ENCODE measurements around the gene RNF220.
"Not testable (repeated sequence)": the region's sequence is repeated elsewhere in the genome, so short reads cannot be mapped to it uniquely, and the experiment has no call there.

Gene RNF220

GRCh38 chr1:44496541-44497171 is 91.6 kb downstream of the RNF220 start:
- no peak for DNase-seq (ENCODE audit: low read depth in 2 of 2)

GRCh38 chr1:44497422-44498170 is 92.5 kb downstream of the RNF220 start:
- no peak for DNase-seq (ENCODE audit: low read depth in 2 of 2)

GRCh38 chr1:44499306-44499705 is 94.3 kb downstream of the RNF220 start:
- DNase-seq (ENCODE audit: low read depth in 2 of 2): no peak

- DNase-seq (ENCODE audit: low read depth in 2 of 2): no peak
Observed at GRCh38 chr1:44500181-44501046, 95.4 kb downstream of the RNF220 start.

GRCh38 chr1:44501047-44501890 is 96.2 kb downstream of the RNF220 start:
- no peak for DNase-seq (ENCODE audit: low read depth in 2 of 2)

GRCh38 chr1:44502823-44503222 is 97.8 kb downstream of the RNF220 start:
- DNase-seq (ENCODE audit: low read depth in 2 of 2): not testable (repeated sequence)

GRCh38 chr1:44503625-44504024 is 98.6 kb downstream of the RNF220 start:
- no peak for DNase-seq (ENCODE audit: low read depth in 2 of 2)

GRCh38 chr1:44505210-44505993 is 100.3 kb downstream of the RNF220 start:
- no peak for DNase-seq (ENCODE audit: low read depth in 2 of 2)

- DNase-seq (ENCODE audit: low read depth in 2 of 2): no peak
Observed at GRCh38 chr1:44507490-44508396, 102.7 kb downstream of the RNF220 start.

- DNase-seq (ENCODE audit: low read depth in 2 of 2): no peak
Observed at GRCh38 chr1:44508397-44508745, 103.3 kb downstream of the RNF220 start.

- DNase-seq (ENCODE audit: low read depth in 2 of 2): no peak
Observed at GRCh38 chr1:44511363-44511762, 106.3 kb downstream of the RNF220 start.

- DNase-seq (ENCODE audit: low read depth in 2 of 2): no peak
Observed at GRCh38 chr1:44511769-44512168, 106.7 kb downstream of the RNF220 start.

- DNase-seq (ENCODE audit: low read depth in 2 of 2): no peak
Observed at GRCh38 chr1:44512313-44512885, 107.3 kb downstream of the RNF220 start.

GRCh38 chr1:44513111-44513510 is 108.1 kb downstream of the RNF220 start:
- DNase-seq (ENCODE audit: low read depth in 2 of 2): no peak

- no peak for DNase-seq (ENCODE audit: low read depth in 2 of 2)
Observed at GRCh38 chr1:44514673-44515072, 109.6 kb downstream of the RNF220 start.

GRCh38 chr1:44515416-44515815 is 110.4 kb downstream of the RNF220 start:
- DNase-seq (ENCODE audit: low read depth in 2 of 2): no peak

- DNase-seq (ENCODE audit: low read depth in 2 of 2): no peak
Observed at GRCh38 chr1:44519035-44519676, 114.1 kb downstream of the RNF220 start.

- DNase-seq (ENCODE audit: low read depth in 2 of 2): no peak
Observed at GRCh38 chr1:44521378-44522080, 116.5 kb downstream of the RNF220 start.
